ENCODE data around the gene ATAD1.

DNA sequence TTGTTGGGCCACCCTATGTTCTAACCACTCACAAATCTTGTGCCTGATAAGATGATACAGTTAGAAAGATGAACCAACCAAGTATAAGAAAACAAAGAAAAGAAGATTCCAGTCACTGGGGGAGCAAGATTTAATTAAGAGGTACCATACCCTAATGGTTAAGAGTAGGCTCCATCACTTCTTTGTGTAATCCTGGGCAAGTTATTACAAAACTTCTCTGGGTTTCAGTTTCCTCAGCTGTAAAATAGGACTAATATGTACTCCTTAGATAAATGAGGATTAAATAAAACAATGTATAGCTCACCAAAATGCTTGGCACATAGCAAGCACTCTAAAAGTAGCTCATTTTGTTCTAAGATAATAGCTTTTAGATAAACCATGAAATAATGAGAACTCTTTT is 58.5 kb downstream of the ATAD1 start:
- TF ChIP-seq, protein P1, sequence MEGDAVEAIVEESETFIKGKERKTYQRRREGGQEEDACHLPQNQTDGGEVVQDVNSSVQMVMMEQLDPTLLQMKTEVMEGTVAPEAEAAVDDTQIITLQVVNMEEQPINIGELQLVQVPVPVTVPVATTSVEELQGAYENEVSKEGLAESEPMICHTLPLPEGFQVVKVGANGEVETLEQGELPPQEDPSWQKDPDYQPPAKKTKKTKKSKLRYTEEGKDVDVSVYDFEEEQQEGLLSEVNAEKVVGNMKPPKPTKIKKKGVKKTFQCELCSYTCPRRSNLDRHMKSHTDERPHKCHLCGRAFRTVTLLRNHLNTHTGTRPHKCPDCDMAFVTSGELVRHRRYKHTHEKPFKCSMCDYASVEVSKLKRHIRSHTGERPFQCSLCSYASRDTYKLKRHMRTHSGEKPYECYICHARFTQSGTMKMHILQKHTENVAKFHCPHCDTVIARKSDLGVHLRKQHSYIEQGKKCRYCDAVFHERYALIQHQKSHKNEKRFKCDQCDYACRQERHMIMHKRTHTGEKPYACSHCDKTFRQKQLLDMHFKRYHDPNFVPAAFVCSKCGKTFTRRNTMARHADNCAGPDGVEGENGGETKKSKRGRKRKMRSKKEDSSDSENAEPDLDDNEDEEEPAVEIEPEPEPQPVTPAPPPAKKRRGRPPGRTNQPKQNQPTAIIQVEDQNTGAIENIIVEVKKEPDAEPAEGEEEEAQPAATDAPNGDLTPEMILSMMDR (IDR thresholded peaks at IDR 0.05; ENCODE audit: insufficient read depth, low read depth, low read length): no peak
- TF ChIP-seq EZH2 (IDR thresholded peaks at IDR 0.05; ENCODE audit: insufficient read depth, low read length): no peak

Data from astrocyte (in vitro differentiated cells and primary cell).